Breast epithelium (tissue), 4 donors: Measurements from ENCODE around the gene FHOD3. TPM values are rescaled to one million over a fixed set of nuclear protein-coding genes. Genes with fewer than 3 reads are reported as not detected.

Source experiments
- DNase-seq, 2 donors: peaks; one replicate each; pipeline ENCODE4 v3.0.0-alpha.2; 2019; ENCODE audit warnings: low spot score in 2 of 2
- H3K27ac ChIP-seq, 2 donors: fragments of 200-600 bp; sonication (generic) in 1 of 2; one replicate each; pipeline ENCODE4 v1.5.1; 2016 to 2019; ENCODE audit warnings: mild to moderate bottlenecking in 1 of 2
- H3K27me3 ChIP-seq, 2 donors: fragments of 200-600 bp; sonication (generic) in 1 of 2; one replicate each; pipeline versions ENCODE4 v1.5.1 to v1.6.0; 2017 to 2019; ENCODE audit warnings: control low read depth in 1 of 2, mild to moderate bottlenecking in 1 of 2
- H3K36me3 ChIP-seq: fragments of 200-600 bp; one replicate; pipeline ENCODE4 v1.5.1; 2019
- H3K4me1 ChIP-seq, 2 donors: fragments of 200-600 bp; sonication (generic); one replicate each; pipeline ENCODE4 v1.5.1; 2016 to 2019; ENCODE audit warnings: control low read depth in 1 of 2
- H3K4me3 ChIP-seq, 3 donors: fragments of 200-600 bp; sonication (generic); 1 replicate in 2 of 3; 2 replicates in 1 of 3; pipeline ENCODE4 v1.5.1; 2016 to 2019; ENCODE audit warnings: mild to moderate bottlenecking in 3 of 3, moderate library complexity in 2 of 3
- H3K9me3 ChIP-seq, 2 donors: fragments of 200-600 bp; sonication (generic) in 1 of 2; one replicate each; pipeline ENCODE4 v1.5.1; 2016 to 2019; ENCODE audit warnings: control low read depth in 1 of 2
- POLR2A ChIP-seq: fragments of 450-650 bp; IDR thresholded peaks from one replicate; pipeline ENCODE4 v1.6.1; 2016; ENCODE audit warnings: antibody characterized with exemption, mild to moderate bottlenecking, moderate library complexity
- POLR2AphosphoS5 ChIP-seq, 3 donors: sonication (generic); formaldehyde crosslinking; IDR thresholded peaks; one replicate each; pipeline ENCODE4 v1.6.1; 2017; ENCODE audit warnings: antibody characterized with exemption in 3 of 3
- intact Hi-C: fragments of 100-400 bp; cut with DNase I; formaldehyde crosslinking; loops from one replicate; pipeline ENCODE4 v1.15.1; 2023; ENCODE audit warnings: low total_unique reads
- total RNA-seq, 3 donors: library from RNA; depleted of rRNA; stranded (reverse); fragments of >200 nt; gene quantifications; one replicate each; pipeline ENCODE4 v1.1.0, GENCODE V29; 2016
- TF ChIP-seq, protein P1 (sequence below), 3 donors: fragments of 450-650 bp; IDR thresholded peaks; one replicate each; pipeline ENCODE4 v1.5.1; 2016 to 2017; ENCODE audit warnings: antibody characterized with exemption in 3 of 3, mild to moderate bottlenecking in 3 of 3, moderate library complexity in 3 of 3

The FHOD3 gene
- total RNA-seq, 3 donors from 2014 or later: 1.9 to 13.1 (median 13.0) TPM

DNA sequence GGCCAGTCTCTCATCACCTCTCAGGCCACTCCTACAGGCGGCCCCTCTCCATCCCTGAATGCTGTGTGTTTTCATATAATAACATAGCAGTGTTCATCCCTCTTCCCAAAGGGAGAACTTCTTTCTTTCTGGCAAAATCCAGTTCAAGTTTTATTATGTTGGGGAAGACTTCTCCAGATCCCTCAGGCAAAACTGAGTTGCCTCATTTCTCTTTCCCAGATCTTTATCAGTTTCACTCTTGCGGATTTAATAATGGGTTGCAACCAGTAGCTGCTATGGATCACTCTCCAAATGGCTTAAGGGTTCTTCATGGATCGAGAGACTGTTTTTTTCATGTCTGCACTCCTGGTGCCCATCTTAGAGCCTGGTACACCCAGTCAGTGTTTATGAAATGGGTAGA, 129.9 kb downstream of the FHOD3 start:
- TF ChIP-seq, protein P1, sequence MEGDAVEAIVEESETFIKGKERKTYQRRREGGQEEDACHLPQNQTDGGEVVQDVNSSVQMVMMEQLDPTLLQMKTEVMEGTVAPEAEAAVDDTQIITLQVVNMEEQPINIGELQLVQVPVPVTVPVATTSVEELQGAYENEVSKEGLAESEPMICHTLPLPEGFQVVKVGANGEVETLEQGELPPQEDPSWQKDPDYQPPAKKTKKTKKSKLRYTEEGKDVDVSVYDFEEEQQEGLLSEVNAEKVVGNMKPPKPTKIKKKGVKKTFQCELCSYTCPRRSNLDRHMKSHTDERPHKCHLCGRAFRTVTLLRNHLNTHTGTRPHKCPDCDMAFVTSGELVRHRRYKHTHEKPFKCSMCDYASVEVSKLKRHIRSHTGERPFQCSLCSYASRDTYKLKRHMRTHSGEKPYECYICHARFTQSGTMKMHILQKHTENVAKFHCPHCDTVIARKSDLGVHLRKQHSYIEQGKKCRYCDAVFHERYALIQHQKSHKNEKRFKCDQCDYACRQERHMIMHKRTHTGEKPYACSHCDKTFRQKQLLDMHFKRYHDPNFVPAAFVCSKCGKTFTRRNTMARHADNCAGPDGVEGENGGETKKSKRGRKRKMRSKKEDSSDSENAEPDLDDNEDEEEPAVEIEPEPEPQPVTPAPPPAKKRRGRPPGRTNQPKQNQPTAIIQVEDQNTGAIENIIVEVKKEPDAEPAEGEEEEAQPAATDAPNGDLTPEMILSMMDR (IDR thresholded peaks at IDR 0.05): no peak
- TF ChIP-seq POLR2AphosphoS5 (IDR thresholded peaks at IDR 0.05): no peak
- no peak for TF ChIP-seq POLR2A
- Histone ChIP-seq H3K4me3 (no peak overlapping the region), H3K36me3 (no peaks in the 10 kb centered on the region), H3K4me1 (no peaks in the 10 kb centered on the region), H3K27ac (no peak overlapping the region), H3K9me3 (no peaks in the 10 kb centered on the region), H3K27me3 (no peaks in the 10 kb centered on the region)
- intact Hi-C loops: loop anchor here (10.0 kb wide), 1 partner anchor 1253 kb away; no protein-coding TSS in a partner anchor
- no peak for DNase-seq

DNA sequence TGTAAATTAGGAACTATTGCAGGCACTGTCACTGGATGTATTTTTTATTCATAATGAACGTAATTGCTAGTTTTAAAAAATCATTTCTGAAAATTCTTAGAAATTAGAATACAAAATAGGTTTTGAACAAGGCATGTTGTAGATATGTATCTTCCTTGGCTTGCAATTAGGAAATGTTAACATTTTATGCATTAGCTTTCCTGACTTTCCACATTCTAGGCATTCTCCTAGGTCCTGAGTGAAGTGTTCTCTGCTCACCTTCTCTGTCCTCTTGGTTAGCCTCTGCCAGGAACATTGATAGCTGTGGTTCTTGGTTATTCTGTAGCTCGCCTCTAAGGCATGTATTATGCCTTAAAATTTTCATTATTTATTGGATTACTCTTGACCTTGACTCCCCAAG, 130.3 kb downstream of the FHOD3 start:
- Histone ChIP-seq H3K4me1 (no peaks in the 10 kb centered on the region), H3K27ac (no peak overlapping the region), H3K36me3 (no peaks in the 10 kb centered on the region), H3K27me3 (no peaks in the 10 kb centered on the region), H3K4me3 (no peak overlapping the region), H3K9me3 (no peaks in the 10 kb centered on the region)
- TF ChIP-seq POLR2A (no peak), POLR2AphosphoS5 (IDR thresholded peaks at IDR 0.05) (no peak)
- TF ChIP-seq, protein P1 (IDR thresholded peaks at IDR 0.05): no peak
- intact Hi-C loops: loop anchor here (10.0 kb wide), 1 partner anchor 1253 kb away; no protein-coding TSS in a partner anchor
- DNase-seq: no peak

DNA sequence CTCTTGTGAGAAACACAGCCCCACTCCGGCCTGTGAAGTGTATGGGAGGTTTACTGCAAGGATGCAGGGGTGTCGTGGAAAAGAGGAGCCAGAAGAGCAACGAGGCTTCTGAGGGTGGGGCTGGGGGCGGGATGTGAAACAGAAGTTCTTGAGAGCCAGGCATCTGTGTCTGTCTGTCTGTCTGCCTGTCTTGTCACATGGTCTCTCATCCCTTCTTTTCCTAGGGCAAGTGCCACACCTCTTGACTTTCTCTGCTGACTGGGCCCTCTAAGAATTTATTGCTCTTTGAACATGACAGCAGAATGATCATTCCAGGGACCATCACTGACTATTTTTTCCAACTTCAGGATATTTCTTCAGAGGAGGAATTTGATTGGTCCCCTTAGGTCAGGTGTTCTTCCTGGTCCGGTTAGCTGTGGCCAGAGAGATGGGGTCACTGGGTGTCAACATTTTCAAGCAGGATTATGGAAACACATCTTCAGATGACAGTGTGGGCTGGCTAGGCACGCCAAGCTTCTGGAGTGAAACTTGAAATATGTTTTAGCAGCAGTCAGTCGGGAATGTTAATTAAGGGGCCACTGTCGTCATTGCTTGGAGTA, 131.0 kb downstream of the FHOD3 start:
- H3K4me3 ChIP-seq: no peak overlapping the region
- no peaks in the 10 kb centered on the region for H3K9me3 ChIP-seq
- intact Hi-C loops: loop anchor here (10.0 kb wide), 1 partner anchor 1254 kb away; no protein-coding TSS in a partner anchor
- H3K36me3 ChIP-seq: no peaks in the 10 kb centered on the region
- no peaks in the 10 kb centered on the region for H3K27me3 ChIP-seq
- TF ChIP-seq, protein P1 (IDR thresholded peaks at IDR 0.05): no peak
- TF ChIP-seq POLR2A (no peak), POLR2AphosphoS5 (IDR thresholded peaks at IDR 0.05) (no peak)
- DNase-seq: no peak
- H3K4me1 ChIP-seq: no peaks in the 10 kb centered on the region
- H3K27ac ChIP-seq: no peak overlapping the region

DNA sequence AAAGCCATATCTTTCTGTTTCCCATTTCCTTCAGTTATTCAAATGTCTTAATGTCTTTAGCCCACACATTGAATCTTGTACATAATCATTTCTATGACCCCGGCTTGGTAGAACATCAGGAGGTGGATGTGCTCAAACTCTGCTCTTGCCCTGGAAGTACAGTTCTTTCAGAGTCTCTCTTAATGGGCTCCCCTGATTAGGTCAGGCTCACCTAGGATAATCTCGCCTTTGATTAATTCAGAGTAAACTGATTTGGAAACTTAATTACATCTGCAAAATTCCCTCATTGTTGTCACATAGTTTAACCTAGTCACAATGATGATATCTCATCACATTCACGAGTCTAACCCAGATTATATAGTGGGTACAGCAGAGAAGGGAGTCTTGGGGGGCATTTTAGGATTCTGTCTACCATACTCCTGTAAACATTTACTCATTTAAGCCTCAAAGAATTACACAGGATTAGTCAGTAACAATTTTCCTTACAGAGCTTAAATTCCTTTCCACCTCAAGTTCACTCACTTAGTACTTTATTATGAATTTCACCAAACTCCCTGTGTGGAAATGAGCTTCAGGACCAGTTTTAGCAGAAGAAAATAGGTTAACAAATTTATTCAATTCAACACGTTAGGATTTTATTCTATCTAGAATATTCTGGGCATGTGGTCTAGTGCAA, 135.5 kb downstream of the FHOD3 start:
- intact Hi-C loops: no loop called here
- H3K4me3 ChIP-seq: no peak overlapping the region
- H3K36me3 ChIP-seq: no peaks in the 10 kb centered on the region

More for the DNA sequence above, 135.5 kb downstream of the FHOD3 start:
- Histone ChIP-seq H3K9me3 (no peaks in the 10 kb centered on the region), H3K27ac (no peak overlapping the region), H3K4me1 (no peaks in the 10 kb centered on the region), H3K27me3 (no peaks in the 10 kb centered on the region)
- TF ChIP-seq POLR2AphosphoS5 (IDR thresholded peaks at IDR 0.05) (no peak), POLR2A (no peak)
- TF ChIP-seq, protein P1 (IDR thresholded peaks at IDR 0.05): no peak
- DNase-seq: no peak
